HepG2 (cell line): ENCODE measurements around the gene TCF23. TPM values are rescaled to one million over a fixed set of nuclear protein-coding genes. Genes with fewer than 3 reads are reported as not detected.

Experiments used
- AFF4 ChIP-seq: sonication (generic); formaldehyde crosslinking; IDR thresholded peaks from 2 replicates; pipeline ENCODE4 v1.4.0; 2020; ENCODE audit warnings: missing genetic modification reagents
- ATF5 ChIP-seq: sonication (generic); formaldehyde crosslinking; IDR thresholded peaks from 2 replicates; pipeline ENCODE4 v1.4.0; 2020; ENCODE audit warnings: mild to moderate bottlenecking, low read depth, missing genetic modification reagents
- ELF3 ChIP-seq: IDR thresholded peaks from 2 replicates; pipeline ENCODE4 v1.6.1; 2016; ENCODE audit warnings: missing genetic modification reagents, missing compliant biosample characterization
- HDAC1 ChIP-seq: sonication (generic); formaldehyde crosslinking; IDR thresholded peaks from 2 replicates; pipeline ENCODE4 v1.5.1; 2020; ENCODE audit warnings: mild to moderate bottlenecking, missing genetic modification reagents
- HOMEZ ChIP-seq: IDR thresholded peaks from 2 replicates; pipeline ENCODE4 v1.6.1; 2016; ENCODE audit warnings: low read depth
- KLF16 ChIP-seq, 2 experiments: sonication (generic) in 1 of 2; formaldehyde crosslinking in 1 of 2; IDR thresholded peaks; 2 replicates each; pipeline versions ENCODE4 v1.6.1 to v1.8.0; 2016 to 2023; ENCODE audit warnings: missing genetic modification reagents in 2 of 2, missing compliant biosample characterization in 1 of 2
- PHF21A ChIP-seq: sonication (generic); formaldehyde crosslinking; IDR thresholded peaks from 2 replicates; pipeline ENCODE4 v1.5.0; 2020; ENCODE audit warnings: mild to moderate bottlenecking, missing genetic modification reagents
- SSRP1 ChIP-seq: IDR thresholded peaks from 2 replicates; pipeline ENCODE4 v1.6.1; 2016; ENCODE audit warnings: control low read depth
- THAP7 ChIP-seq: sonication (generic); formaldehyde crosslinking; IDR thresholded peaks from 2 replicates; pipeline ENCODE4 v1.8.1; 2023; ENCODE audit warnings: mild to moderate bottlenecking, missing genetic modification reagents
- THRA ChIP-seq: sonication (generic); formaldehyde crosslinking; IDR thresholded peaks from 2 replicates; pipeline ENCODE4 v1.4.0; 2020; ENCODE audit warnings: missing genetic modification reagents, borderline replicate concordance
- THYN1 ChIP-seq: sonication (generic); formaldehyde crosslinking; IDR thresholded peaks from 2 replicates; pipeline ENCODE4 v1.8.1; 2023; ENCODE audit warnings: low read depth, mild to moderate bottlenecking, moderate library complexity, missing genetic modification reagents, borderline replicate concordance
- TIGD3 ChIP-seq: sonication (generic); formaldehyde crosslinking; IDR thresholded peaks from 2 replicates; pipeline ENCODE4 v1.5.1; 2020; ENCODE audit warnings: mild to moderate bottlenecking, missing genetic modification reagents, borderline replicate concordance
- YEATS2 ChIP-seq: sonication (generic); formaldehyde crosslinking; IDR thresholded peaks from 2 replicates; pipeline ENCODE4 v1.4.0; 2020; ENCODE audit warnings: missing genetic modification reagents, borderline replicate concordance
- ZBTB20 ChIP-seq: sonication (generic); formaldehyde crosslinking; IDR thresholded peaks from 2 replicates; pipeline ENCODE4 v1.8.1; 2023; ENCODE audit warnings: missing genetic modification reagents, low read depth, mild to moderate bottlenecking, borderline replicate concordance
- ZBTB38 ChIP-seq: sonication (generic); formaldehyde crosslinking; IDR thresholded peaks from 2 replicates; pipeline ENCODE4 v1.5.1; 2020; ENCODE audit warnings: mild to moderate bottlenecking, missing genetic modification reagents
- ZNF12 ChIP-seq: sonication (generic); formaldehyde crosslinking; IDR thresholded peaks from 2 replicates; pipeline ENCODE4 v1.5.0; 2020; ENCODE audit warnings: missing genetic modification reagents
- ZNF121 ChIP-seq: sonication (generic); formaldehyde crosslinking; IDR thresholded peaks from 2 replicates; pipeline ENCODE4 v1.5.0; 2020; ENCODE audit warnings: mild to moderate bottlenecking, missing genetic modification reagents
- ZNF605 ChIP-seq: sonication (generic); formaldehyde crosslinking; IDR thresholded peaks from 2 replicates; pipeline ENCODE4 v1.8.0; 2022; ENCODE audit warnings: mild to moderate bottlenecking, missing genetic modification reagents
- polyA plus RNA-seq, 8 experiments: library from polyadenylated mRNA; depleted of rRNA in 3 of 8; stranded (reverse) in 7 of 8; unstranded in 1 of 8; fragments of >200 nt; fragmentation: Illumina TruSeq in 4 of 8; extraction: Trizol in 4 of 8; gene quantifications; 2 replicates each; pipeline versions ENCODE4 v1.2.1 to v1.2.3, GENCODE V29; 2011 to 2016; ENCODE audit warnings: low read depth in 4 of 8, missing spikeins in 1 of 8, mixed read lengths in 1 of 8; ENCODE audit not compliant: insufficient read depth in 1 of 8
- total RNA-seq, 5 experiments: library from RNA; depleted of rRNA; stranded (reverse); fragments of >200 nt; fragmentation: Illumina TruSeq; extraction: Trizol; gene quantifications; 2 replicates each; pipeline ENCODE4 v1.2.3, GENCODE V29; 2016; ENCODE audit warnings: low read depth in 1 of 5

TCF23 gene
- total and polyA plus RNA-seq, 2 of the 13 experiments (the other 11 are each of a cell fraction or from before 2014, with no cell fraction given): 0.02 to 1.4 TPM

GRCh38 chr2:27134781-27135477 lies 13.9 kb upstream of the TCF23 start (continued):
- TF ChIP-seq TIGD3 (CRISPR knock-in tag) (no peak), ELF3 (peak; percentile 8; the same call in 1 of the 2 replicates), ZNF12 (0 out of 2 replicates have a peak, but pooled peaks have one; percentile 27), YEATS2 (CRISPR knock-in tag) (0 out of 2 replicates have a peak, but pooled peaks have one; percentile 27), ZBTB20 (CRISPR knock-in tag) (peak; percentile 22), THRA (CRISPR knock-in tag) (0 out of 2 replicates have a peak, but pooled peaks have one; percentile 12), THYN1 (CRISPR knock-in tag) (peak; percentile 75; the same call in 1 of the 2 replicates), ZNF605 (0 out of 2 replicates have a peak, but pooled peaks have one; percentile 70), AFF4 (no peak), HOMEZ (0 out of 2 replicates have a peak, but pooled peaks have one; percentile 11), HDAC1 (0 out of 2 replicates have a peak, but pooled peaks have one; percentile 39), THAP7 (no peak), PHF21A (no peak), SSRP1 (CRISPR knock-in tag) (no peak), ZBTB38 (CRISPR knock-in tag) (peak; percentile 69; the same call in 1 of the 2 replicates), KLF16 (CRISPR knock-in tag; IDR thresholded peaks at IDR 0.05) (0 out of 4 replicates have a peak, but pooled peaks of 1 of the 2 experiments have one; percentile 33), ZNF121 (CRISPR knock-in tag) (no peak), ATF5 (CRISPR knock-in tag) (peak; percentile 36; the same call in 1 of the 2 replicates)
